CD4-positive, alpha-beta T cell treated with Interleukin-17A for 1 hour (primary cell): ENCODE measurements around the gene ASCC1.

Source experiments
- DNase-seq: peaks from one replicate; pipeline ENCODE4 v3.0.0-alpha.2; 2020

Gene ASCC1

GRCh38 chr10:72062832-72063702 is 153.0 kb downstream of the ASCC1 start:
- DNase-seq = no peak

- no peak for DNase-seq
These were observed 153.7 kb downstream of the ASCC1 start for GRCh38 chr10:72062382-72062781.

- no peak for DNase-seq
These were observed 154.1 kb downstream of the ASCC1 start for GRCh38 chr10:72061930-72062329.

- no peak for DNase-seq
These were observed 154.6 kb downstream of the ASCC1 start for GRCh38 chr10:72061491-72061890.

GRCh38 chr10:72059843-72060822 is 155.9 kb downstream of the ASCC1 start:
- DNase-seq = no peak

GRCh38 chr10:72058989-72059842 is 156.9 kb downstream of the ASCC1 start:
- no peak for DNase-seq

GRCh38 chr10:72058347-72058898 is 157.7 kb downstream of the ASCC1 start:
- DNase-seq = no peak

GRCh38 chr10:72056932-72057751 is 158.9 kb downstream of the ASCC1 start:
- DNase-seq = no peak

GRCh38 chr10:72056113-72056512 is 160.0 kb downstream of the ASCC1 start:
- DNase-seq = no peak

- no peak for DNase-seq
These were observed 162.4 kb downstream of the ASCC1 start for GRCh38 chr10:72053690-72054089.

- DNase-seq = no peak
These were observed 165.2 kb downstream of the ASCC1 start for GRCh38 chr10:72050873-72051272.

GRCh38 chr10:72049969-72050781 is 165.9 kb downstream of the ASCC1 start:
- DNase-seq = no peak

GRCh38 chr10:72049472-72049871 is 166.6 kb downstream of the ASCC1 start:
- no peak for DNase-seq

- peak; percentile 90 for DNase-seq
These were observed 167.5 kb downstream of the ASCC1 start for GRCh38 chr10:72048450-72049124.
